ENCODE measurements around the gene THEM5.

The THEM5 gene

GRCh38 chr1:151834239-151834638 lies 19.3 kb downstream of the THEM5 start:
- no peak overlapping the region for H3K4me3 ChIP-seq (ENCODE audit: low read depth, low read length)
- no peak for DNase-seq (ENCODE audit: low read depth)
- TF ChIP-seq CTCF (IDR thresholded peaks at IDR 0.05; ENCODE audit: low read depth, low read length) (no peak), POLR2A (IDR thresholded peaks at IDR 0.05; ENCODE audit: extremely low read depth, insufficient read length) (no peak), MYC (IDR thresholded peaks at IDR 0.05; ENCODE audit: low read depth, low read length) (no peak), MAX (IDR thresholded peaks at IDR 0.05; ENCODE audit: low read depth, low read length) (no peak)

GRCh38 chr1:151833172-151833900 lies 20.2 kb downstream of the THEM5 start:
- no peak overlapping the region for H3K4me3 ChIP-seq (ENCODE audit: low read depth, low read length)
- DNase-seq (ENCODE audit: low read depth): no peak
- TF ChIP-seq CTCF (IDR thresholded peaks at IDR 0.05; ENCODE audit: low read depth, low read length): no peak

- DNase-seq (ENCODE audit: low read depth): no peak
- TF ChIP-seq MYC (IDR thresholded peaks at IDR 0.05; ENCODE audit: low read depth, low read length) (no peak), CTCF (IDR thresholded peaks at IDR 0.05; ENCODE audit: low read depth, low read length) (no peak), MAX (IDR thresholded peaks at IDR 0.05; ENCODE audit: low read depth, low read length) (no peak), POLR2A (IDR thresholded peaks at IDR 0.05; ENCODE audit: extremely low read depth, insufficient read length) (no peak)
- H3K4me3 ChIP-seq (ENCODE audit: low read depth, low read length): no peak overlapping the region
These were observed 21.1 kb downstream of the THEM5 start for GRCh38 chr1:151832318-151832980.

GRCh38 chr1:151831605-151832004 lies 21.9 kb downstream of the THEM5 start, which contains the start of gene RORC:
Gene RORC, minus strand, starts transcription at chr1:151831802. Its CDS starts 38 bp downstream, at chr1:151831764.
- no peak within 1 kb of the TSS for H3K4me3 ChIP-seq (ENCODE audit: low read depth, low read length)
- no peak for TF ChIP-seq MYC (IDR thresholded peaks at IDR 0.05; ENCODE audit: low read depth, low read length)
- no peak for TF ChIP-seq CTCF (IDR thresholded peaks at IDR 0.05; ENCODE audit: low read depth, low read length)
- no peak for TF ChIP-seq POLR2A (IDR thresholded peaks at IDR 0.05; ENCODE audit: extremely low read depth, insufficient read length)
- no peak for TF ChIP-seq MAX (IDR thresholded peaks at IDR 0.05; ENCODE audit: low read depth, low read length)
- DNase-seq (ENCODE audit: low read depth): no peak

GRCh38 chr1:151831256-151831591 lies 22.3 kb downstream of the THEM5 start:
- H3K4me3 ChIP-seq (ENCODE audit: low read depth, low read length): no peak overlapping the region
- no peak for DNase-seq (ENCODE audit: low read depth)
- no peak for TF ChIP-seq POLR2A (IDR thresholded peaks at IDR 0.05; ENCODE audit: extremely low read depth, insufficient read length)
- no peak for TF ChIP-seq MAX (IDR thresholded peaks at IDR 0.05; ENCODE audit: low read depth, low read length)
- no peak for TF ChIP-seq CTCF (IDR thresholded peaks at IDR 0.05; ENCODE audit: low read depth, low read length)
- no peak for TF ChIP-seq MYC (IDR thresholded peaks at IDR 0.05; ENCODE audit: low read depth, low read length)
